ENCODE data around the gene ZFPL1.

DNA sequence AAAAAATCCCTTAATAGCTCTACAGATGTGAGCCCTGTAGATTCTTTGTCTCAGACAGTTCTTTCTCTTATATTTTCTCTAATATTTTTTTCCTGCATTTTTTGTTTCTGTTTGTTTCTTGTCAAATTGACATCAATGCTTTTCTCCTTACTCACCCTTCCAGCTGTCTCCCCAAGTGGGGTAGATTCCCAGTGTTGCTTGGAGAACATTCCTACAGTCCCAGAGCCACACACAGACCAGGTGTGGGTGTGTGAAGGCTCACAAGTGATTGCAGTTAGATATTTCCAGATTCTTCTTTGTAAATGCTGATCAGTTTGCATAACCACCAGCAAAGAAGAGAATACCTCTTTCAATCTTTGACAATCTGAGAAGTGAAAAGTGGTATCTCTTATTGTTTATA lies 19.5 kb downstream of the ZFPL1 start:
- TF ChIP-seq, protein P1, sequence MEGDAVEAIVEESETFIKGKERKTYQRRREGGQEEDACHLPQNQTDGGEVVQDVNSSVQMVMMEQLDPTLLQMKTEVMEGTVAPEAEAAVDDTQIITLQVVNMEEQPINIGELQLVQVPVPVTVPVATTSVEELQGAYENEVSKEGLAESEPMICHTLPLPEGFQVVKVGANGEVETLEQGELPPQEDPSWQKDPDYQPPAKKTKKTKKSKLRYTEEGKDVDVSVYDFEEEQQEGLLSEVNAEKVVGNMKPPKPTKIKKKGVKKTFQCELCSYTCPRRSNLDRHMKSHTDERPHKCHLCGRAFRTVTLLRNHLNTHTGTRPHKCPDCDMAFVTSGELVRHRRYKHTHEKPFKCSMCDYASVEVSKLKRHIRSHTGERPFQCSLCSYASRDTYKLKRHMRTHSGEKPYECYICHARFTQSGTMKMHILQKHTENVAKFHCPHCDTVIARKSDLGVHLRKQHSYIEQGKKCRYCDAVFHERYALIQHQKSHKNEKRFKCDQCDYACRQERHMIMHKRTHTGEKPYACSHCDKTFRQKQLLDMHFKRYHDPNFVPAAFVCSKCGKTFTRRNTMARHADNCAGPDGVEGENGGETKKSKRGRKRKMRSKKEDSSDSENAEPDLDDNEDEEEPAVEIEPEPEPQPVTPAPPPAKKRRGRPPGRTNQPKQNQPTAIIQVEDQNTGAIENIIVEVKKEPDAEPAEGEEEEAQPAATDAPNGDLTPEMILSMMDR (IDR thresholded peaks at IDR 0.05; ENCODE audit: insufficient read depth, low read depth, low read length) = no peak
- TF ChIP-seq EZH2 (IDR thresholded peaks at IDR 0.05; ENCODE audit: insufficient read depth, low read length) = no peak

Measured in astrocyte (in vitro differentiated cells and primary cell).